Tongue (tissue), 2 donors: ENCODE data around the gene DNAJC8. TPM values are rescaled to one million over a fixed set of nuclear protein-coding genes. Genes with fewer than 3 reads are reported as not detected.

Experiments used
- DNase-seq: peaks from one replicate; pipeline ENCODE4 v3.0.0-alpha.2; 2015
- total RNA-seq: library from RNA; depleted of rRNA; stranded (reverse); fragments of >200 nt; gene quantifications from one replicate; pipeline ENCODE4 v1.2.3, GENCODE V29; 2014

The DNAJC8 gene
- total RNA-seq, 1 donor from 2014 or later: 33.7 TPM

DNA sequence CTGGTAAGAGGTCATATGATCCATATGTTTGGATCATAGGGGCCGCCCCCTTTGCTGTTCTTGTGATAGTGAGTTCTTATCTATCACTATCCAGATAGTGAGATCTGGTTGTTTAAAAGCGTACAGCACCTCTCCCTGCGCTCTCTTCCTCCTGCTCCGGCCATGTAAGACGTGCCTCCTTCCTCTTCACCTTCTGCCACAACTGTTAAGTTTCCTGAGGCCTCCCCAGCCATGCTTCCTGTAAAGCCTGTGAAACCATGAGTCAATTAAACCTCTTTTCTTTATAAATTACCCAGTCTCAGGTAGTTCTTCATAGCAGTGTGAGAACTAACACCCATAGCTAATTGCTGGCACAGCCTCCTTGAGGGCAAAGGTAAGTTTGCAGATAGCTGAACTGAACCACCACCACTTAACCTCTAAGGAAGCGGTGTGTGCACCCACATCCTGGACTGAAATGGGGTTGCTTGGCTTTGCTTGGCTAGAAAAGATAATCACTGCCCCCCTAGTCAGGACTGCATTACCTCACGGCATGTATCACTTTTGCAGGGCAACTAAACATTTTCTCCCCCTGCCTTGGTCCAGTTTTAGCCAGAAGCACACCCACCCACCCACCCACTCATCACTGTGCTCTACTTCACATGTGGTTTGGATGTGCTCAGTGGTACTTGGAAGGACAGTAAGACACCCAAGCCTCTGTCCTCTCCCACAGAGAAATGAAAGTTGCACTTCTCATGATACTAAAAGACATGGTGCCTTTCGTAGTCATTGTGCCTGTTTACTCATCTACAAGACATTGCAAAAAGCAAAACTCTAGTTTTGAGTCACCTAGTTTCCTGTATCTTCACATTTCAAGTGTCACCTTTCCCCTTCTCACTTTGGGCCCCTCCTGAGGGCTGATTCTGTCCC is 33.2 kb downstream of the DNAJC8 start:
- no peak for DNase-seq

DNA sequence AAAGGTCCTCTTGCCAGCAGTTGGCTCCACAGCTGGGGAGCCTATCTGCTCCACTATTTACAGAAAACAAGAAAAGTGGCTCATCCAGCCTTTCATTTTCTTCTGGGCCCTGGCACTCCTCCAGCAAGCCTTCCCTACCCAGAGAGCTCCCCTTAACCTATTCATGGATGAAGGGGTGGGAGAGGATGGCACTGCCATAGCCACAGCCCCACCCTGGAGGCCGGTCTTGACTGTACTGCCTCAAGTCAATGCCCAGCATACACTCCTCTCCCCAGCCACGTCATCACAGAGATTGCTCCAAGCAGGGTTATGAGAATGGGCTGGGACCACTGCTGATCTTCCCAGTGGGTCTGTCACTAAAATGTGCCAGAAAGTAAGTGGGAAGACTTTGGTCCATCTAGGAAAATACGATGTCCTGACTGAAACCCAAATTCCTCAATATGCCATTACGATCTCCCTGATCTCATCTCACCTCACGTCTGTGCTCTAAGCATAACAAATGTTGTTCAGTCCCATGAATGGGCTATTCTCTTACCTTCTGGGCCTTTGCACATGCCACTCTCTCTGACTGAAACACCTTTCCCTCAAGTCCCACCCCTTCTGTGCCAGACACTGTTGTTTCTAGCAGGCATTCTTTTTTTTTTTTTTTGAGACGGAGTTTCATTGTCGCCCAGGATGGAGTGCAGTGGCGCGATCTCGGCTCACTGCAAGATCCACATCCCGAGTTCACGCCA is 35.0 kb downstream of the DNAJC8 start:
- no peak for DNase-seq

DNA sequence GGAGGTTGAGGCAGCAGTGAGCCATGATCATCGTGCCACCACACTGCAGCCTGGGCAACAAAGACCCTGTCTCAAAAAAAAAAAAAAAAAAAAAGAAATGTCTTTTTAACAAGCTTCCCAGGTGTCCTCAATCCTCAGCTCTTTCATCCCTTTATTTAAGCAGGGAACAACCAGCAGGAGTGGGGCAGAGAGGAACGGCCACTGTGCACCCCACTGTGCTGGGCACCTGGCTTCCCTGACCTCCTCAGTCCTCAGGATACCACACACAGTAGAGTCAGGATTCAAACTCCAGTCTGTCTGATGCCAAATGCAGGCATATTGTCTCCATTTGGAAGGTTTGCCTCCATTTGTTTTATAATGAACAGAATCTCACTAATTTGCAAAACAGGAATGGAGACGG is 36.5 kb downstream of the DNAJC8 start:
- DNase-seq: no peak

DNA sequence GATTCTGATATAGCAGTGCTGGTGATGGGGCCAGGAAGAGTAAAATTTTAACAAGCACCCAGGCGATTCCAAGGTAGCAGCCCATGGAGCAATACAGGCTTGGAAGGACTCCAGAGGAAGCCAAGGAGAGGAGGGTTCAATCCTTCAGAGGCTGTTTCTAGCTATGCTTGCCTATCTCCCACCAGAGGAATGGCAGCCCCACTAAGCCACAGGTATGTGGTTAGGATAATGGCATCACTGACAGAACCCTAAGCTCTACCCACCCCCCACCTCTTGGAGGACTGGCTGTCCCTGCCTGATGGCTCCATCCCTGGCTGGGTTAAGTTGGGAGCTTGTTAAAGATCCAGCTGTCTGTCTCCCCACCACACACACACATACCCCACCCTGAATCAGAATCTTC is 37.0 kb downstream of the DNAJC8 start:
- no peak for DNase-seq

DNA sequence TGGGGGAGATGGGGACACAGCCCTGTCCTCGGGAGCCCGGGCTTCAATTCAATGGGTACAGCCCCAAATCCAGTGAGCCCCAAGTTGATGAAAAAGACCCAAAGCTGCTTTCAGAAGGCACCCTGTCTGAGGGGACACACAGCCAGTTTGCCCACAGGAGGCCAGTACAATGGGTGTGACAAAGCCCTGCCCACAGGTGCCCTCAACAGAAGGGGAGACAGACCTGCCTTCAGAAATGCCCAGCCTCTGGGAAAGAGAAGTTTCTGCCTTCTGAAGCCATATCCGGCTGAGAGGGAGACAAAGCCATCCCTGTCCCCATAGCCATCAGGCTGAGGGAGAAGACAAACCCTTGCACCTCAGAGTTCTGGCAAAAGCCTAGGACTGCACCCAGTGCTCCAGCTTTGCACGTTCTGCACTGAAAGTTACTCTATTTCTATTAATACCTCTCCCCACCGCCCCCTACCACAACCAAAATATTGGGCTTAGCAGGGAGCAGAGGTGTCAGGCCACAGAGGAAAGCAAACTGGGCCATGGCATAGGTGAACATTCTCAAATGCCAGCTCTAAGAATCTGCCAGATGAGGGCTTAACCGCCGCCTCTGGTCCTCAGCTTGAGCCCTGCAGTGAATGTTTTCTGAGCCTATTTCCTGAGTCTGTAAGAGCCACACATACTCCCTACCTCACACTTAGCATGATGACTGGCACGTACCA is 38.3 kb downstream of the DNAJC8 start:
- DNase-seq: no peak

DNA sequence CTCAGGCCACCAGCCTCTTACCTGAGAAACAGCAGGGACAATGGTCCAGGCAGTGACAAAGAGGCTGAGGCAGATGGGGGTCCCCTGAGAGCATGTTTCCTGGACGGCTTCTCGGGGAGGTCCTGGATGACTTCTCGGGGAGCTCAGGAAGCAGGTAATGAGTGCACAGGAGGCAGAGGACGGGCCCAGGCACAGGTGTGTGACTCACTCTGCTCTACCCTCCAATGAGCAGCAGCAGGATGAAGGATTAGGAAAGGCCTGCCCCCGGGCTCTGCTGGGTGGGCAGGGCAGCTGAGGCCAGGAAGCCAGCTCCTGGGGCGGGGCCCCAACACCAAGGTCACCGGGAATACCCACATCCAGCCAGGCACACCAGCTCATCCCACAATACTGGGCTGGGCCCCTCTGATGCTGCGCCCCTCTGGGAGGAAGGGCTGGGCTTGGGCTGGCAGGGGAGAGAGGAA is 39.1 kb downstream of the DNAJC8 start:
- DNase-seq: no peak

DNA sequence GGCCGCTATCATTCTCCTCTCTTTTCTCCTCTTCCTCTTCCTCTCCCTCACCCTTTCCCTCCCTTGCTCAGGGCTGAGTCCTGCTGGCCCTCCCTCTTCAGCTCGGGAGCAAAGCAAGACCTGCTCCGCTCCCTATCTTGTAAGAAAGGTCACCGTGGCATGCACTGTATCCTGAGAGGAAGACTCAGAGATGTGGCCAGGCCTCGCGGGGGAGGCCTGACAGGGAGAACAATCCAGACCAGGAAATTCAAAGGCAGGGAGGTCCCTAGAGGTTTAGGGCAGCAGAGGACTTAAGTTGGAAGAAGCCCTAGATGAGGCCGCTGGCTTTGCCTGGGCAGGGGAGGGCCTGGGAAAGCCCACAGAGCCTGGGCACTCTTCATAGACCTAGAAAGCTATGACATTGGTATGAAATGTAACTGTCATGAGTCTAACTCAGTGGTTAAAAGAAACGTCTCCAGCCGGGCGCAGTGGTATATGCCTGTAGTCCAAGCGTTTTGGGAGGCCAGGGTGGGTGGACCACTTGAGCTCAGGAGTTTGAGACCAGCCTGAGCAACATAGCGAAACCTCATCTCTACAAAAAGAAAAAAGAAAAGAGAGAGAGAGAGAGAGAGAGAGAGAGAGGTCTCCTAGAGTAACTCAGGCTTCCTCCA is 41.7 kb downstream of the DNAJC8 start:
- no peak for DNase-seq

DNA sequence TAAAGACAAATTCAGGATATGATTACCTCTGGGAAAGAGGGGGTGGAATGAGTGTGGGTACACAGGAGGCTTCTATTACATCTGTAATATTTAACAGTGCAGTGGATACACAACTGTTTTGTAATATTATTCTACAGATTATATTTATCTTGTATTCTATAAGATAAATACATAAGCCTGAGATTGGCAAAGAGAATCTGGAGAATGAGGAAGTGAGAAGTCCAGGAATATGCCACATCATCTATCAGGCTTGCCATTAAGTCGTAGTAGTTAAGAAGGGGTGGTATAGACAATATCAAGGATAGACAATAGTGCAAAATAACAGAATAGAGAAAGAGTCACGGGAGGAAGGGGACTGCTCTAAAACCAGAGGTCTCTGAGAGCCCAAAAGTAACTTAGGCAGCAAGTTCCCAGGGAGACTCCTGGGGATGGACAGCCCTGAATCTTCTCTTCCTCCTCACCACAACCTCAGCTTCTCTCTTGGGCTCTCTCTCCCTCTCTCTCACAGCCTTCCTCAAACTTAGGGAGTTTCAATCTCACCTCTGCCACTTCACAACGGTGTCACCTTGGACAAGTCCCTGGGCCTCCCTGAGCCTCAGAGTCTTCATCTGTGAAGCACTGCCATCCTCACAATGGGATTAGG is 42.4 kb downstream of the DNAJC8 start:
- DNase-seq: no peak

DNA sequence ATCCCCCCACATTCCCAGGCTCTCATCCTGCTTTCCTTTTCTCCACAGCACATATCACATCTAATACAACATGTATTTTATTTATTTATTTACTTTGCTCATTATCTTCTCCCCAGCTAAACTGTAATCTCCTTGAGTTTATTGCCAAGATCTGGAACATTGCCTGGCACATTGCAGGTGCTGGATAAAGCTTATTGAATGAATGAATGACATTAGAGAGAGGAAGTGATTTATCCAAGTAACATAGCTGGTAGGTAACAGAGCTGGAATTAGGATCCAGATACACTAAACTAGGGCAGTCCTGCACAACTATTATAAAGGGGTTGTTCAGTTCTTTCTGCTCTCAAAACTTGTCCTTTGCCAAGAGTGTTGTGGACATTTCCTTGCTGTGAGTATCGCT is 47.8 kb downstream of the DNAJC8 start:
- no peak for DNase-seq

DNA sequence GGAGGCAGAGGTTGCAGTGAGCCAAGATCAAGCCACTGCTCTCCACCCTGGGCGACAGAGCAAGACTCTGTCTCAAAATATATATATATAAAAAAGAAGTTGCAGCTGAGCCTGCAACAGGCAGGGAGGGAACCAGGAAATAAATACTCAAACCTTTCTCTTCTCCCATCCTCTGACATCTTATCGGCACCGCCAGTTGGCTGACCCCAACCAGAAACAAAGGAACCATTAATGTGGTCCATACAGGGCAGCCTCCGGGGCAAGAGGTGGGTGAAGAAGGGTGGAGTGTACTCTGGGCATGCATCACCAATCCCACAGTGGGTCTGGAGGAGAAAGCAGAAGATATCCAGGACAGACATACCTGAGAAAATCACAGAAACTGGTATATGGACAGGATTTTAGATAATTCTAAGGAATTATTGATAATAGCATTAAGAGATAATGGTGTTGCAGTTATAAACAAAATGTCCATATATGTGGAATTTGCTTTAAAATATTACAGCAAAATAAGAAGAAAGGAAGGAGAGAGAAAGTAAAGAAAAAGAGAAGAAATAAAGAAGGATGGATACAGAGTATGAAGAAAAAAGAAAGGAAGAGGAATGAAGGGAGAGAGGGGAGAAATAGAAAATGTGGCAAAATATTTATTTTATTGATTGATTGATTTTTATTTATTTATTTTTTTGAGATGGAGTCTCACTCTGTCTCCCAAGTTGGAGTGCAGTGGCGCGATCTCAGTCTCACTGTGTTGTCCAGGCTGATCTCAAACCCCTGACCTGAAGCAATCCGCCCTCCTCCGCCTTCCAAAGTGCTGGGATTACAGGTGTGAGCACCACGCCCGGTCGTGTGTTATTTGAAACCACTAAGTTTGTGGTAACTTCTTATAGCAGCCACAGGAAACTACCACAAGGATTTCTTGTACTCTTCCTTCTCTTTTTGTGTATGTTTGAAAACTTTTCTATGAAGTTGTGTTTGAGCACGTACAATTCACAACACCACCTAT is 52.2 kb downstream of the DNAJC8 start:
- no peak for DNase-seq

DNA sequence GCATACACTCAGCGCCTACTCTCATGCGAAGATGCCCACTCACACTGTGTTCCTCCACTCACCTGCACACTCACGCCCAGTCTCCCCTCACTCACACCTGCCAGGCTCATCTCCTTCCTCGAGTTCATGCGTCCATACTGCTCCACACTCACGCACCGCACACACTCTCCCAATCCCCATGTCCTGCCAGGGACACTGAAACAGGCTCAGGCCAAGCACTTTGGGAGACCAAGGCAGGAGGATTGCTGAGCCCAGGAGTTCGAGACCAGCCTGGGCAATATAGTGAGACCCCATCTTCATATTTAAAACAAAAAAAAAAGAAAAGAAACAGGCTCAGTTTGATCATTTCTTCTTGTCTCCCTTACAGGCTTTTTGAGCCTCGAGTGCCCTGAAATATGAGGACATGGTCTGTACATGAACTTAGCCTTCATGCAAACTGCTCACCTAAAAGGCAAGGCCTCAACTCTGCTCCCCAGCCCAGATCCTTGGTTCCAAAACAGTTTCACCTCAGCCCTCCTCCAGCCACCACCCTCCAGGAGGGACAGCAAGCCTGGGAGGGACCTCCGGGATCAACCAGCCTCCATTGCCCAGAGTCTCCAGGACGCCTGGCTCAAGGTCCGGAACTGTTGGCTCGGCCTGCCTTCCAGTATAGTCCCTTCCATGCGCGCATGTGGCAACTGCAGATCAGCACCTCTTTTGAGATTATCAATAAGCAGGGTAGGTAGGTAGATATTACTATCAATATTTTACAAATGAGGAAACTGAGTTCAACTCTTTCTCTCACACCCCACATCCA is 53.9 kb downstream of the DNAJC8 start:
- no peak for DNase-seq

DNA sequence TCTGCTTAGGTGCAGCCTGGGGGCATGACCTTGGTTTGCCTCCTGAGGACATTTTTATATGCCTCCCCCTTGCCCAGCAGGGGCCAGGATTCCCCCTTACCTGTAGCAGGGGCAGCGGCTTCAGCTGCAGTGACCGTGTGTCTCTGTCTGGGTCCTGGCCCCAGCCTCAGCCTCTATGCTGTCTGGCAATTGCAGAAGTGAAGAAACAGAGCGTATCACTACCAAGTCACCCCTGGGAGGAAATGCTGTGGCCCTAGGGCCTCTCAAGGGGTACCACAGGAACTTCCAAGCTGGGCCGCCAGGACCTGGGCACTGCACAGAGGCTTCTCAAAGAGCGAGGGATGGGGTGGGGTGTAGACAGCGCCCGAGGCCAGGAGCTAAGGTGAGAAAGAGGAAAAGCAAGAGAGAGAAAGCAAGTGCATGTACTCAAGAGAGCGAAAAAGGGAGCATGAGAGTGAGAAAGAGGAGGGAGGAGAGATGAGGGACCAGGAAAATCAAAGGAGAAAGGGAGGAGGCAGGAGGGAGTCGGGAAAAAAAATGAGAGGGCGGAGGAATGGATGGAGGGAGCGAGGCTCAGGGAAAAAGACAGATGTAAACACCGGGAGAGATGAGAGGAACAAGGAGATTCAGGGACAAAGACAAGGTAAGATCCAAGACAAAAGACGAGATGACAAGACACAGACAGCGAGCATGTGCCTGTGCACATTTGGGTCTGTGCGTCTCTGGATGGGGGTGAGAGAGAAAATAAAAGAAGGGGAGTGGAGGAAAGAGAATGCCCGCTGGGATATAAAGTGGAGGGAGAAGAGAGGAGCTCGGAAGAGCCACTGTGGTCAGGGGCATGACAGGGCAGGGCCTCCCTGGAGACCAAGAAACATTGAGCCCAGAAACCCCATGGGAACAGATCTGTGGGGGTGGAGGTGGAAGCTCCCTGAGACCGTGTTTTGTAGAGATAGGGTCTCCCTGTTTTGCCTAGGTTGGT is 56.0 kb downstream of the DNAJC8 start, which contains the start of gene PTAFR:
PTAFR (minus strand) TSS at position 199 of the 979 bp plus-strand sequence. CDS start 25,669 bp downstream, outside the sequence.
- no peak for DNase-seq

DNA sequence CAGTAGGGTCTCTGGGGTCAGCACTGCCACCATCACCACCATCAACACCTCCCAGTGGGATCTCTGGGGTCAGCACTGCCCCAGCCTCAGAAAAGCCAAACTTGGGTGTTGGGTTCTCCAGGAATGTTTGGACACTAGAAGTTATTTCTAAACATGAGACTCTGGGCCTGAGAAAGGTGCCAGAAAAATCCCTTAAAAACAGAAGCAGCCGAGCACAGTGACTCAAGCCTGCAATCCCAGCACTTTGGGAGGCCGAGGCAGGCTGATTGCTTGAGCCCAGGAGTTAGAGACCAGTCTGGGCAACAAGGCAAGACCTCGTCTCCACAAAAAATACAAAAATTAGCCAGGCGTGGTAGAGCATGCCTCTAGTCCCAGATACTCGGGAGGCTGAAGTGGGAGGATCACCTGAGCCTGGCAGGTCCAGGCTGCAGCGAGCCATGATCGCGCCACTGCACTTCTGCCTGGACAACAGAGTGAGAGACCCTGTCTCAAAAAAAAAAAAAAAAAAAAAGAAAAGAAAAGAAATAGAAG is 56.8 kb downstream of the DNAJC8 start:
- no peak for DNase-seq

DNA sequence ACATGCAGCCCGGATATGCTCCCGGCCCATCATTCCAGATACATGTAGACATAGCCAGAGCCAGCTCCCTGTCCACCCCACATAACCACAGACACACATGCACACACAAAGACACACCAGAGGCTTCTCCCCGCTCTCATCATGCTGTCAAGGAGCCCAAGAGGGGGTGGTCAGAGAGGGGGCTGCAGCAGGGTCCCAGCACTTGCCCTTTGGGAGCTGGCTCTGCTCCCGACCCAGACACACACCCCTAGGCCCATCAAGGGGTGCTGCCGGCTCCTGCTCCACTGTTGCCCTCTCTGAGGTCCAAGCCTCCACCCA is 58.9 kb downstream of the DNAJC8 start:
- DNase-seq: no peak

DNA sequence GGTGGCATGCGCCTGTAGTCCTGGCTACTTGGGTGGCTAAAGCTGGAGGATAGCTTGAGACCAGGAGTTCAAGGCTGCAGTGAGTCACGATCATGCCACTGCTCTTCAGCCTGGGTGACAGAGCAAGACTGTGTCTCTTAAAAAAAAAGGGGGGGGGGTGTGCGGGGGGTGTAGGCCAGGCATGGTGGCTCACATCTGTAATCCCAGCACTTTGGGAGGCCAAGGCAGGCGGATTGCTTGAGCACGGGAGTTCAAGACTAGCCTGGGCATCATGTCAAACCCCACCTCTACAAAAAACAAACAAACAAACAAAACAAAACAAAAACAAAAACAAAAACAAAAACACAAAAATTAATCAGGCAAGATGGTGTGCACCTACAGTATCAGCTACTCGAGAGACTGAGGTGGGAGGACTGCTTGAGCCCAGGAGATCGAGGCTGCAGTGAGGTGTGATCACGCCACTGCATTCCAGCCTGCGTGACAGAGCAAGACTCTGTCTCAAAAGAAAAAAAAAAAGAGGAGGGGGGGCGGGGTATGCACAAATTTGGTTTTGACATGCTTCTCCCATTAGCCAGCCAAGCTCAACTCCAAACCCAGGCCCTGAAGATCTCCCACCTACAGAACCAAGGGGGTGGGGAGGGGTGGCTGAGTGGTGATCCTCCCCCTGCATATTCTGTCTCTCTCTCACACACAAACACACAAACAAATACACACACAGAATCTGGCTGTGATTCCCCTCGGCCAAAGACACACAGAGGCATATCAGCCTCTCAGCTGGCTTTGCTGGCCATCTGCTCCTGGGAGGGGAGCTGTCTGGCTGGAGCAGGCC is 59.5 kb downstream of the DNAJC8 start:
- no peak for DNase-seq

DNA sequence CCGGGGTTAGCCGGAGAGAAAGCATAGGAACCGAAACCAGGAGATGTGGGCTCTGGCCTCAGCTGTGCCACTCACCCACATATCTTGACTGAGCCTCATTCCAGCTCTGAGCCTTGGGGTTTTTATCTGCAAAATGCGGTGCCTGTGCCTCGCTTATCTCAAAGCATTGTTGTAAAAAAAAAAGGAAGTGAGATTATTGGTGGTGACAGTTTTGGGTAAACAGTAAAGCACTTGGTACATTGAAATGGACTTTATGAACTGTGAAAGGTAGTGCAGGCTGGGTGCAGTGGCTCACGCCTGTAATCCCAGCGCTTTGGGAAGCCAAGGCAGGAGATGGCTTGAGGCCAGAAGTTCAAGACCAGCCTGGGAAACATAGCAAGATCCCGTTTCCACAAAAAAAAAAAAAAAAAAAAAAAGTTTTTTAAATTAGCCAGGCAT is 60.1 kb downstream of the DNAJC8 start:
- no peak for DNase-seq

DNA sequence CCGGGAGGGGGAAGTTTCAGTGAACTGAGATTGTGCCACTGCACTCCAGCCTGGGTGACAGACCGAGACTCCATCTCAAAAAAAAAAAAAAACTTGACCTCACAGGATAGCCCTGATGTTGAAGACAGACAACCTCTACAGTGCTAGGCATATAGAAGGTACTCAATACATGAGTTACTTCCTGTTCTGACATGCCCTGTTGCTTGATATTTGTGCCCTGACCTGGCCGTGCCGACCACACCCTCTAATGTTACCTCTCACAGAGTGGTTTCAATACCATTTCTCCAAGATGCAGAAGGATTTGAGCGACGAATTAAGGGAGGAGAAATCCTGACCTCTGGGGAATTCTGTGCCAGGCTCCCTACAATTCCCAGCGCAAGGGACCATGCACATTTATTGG is 61.6 kb downstream of the DNAJC8 start:
- DNase-seq: no peak
